DMS79 treated with DMSO at 0.1 percent for 48 hours (cell line): ENCODE results near the gene SSTR3.
"Not testable (repeated sequence)": the region's sequence is repeated elsewhere in the genome, so short reads cannot be mapped to it uniquely, and the experiment has no call there.

Source experiments
- DNase-seq: peaks from one replicate; lab custom pipeline; 2025; lab: John Stamatoyannopoulos, UW

SSTR3 gene

DNA sequence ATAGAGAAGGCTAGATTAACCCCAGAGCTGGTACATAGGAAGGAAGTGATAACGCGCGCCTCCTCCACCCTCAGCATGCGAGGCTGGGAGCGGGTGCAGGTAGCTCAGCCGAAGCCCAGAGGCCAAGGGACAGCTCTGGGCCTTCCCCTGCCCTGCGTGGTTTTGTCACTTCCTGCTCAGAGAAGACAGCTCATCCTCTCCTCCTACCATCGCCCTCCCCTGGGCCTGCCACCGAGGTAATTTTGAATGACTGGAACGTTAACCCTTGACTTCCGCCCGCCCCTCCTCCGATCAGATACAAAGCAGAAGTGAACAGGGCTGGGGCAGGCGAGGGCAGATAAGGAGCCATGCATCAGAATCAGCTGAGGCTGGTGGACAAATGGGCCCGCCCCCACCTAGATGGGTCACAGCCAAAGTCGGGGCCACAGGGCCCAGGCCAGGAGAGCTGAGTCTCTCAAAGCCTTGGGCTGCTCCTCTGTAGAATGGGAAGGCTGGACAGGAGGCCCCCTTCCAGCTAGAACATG, 30.2 kb upstream of the SSTR3 start:
- no peak for DNase-seq

DNA sequence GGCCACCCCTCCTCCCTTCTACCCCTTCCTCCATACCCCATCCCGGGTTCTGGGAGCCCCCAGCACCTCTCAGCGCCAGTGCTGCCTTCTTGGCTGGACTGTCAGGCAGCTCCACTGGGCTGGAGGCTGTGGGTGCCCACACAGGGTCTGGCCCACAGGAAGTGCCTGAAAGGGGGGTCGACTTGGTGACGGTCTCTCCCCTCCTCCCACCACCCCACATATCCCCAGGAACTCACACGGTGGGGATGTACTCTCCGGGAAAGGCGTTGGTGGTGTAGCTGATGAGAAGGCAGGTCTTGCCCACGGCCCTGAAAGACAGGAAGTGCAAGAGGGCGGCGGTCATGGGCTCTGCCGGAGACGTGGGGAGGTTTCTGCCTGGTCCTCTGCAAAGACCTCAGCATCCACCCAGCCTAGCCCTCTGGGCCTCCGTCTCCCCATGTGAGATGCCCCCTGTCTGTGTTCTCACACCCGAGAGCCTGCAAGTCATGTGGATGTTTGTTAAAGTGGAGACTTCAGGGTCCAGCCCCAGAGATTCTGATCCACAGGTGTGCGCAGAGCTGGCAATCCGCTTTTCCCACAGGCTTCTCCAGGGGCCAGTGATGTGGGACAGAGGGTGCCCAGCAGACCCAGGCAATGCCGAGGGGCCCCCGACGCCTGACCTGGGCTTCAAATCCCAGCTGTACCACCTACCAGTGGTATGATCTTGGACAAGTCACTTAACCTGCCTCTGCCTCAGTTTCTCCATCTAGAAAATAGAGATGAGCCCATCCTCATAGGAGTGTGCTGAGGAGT, 29.3 kb upstream of the SSTR3 start:
- no peak for DNase-seq

DNA sequence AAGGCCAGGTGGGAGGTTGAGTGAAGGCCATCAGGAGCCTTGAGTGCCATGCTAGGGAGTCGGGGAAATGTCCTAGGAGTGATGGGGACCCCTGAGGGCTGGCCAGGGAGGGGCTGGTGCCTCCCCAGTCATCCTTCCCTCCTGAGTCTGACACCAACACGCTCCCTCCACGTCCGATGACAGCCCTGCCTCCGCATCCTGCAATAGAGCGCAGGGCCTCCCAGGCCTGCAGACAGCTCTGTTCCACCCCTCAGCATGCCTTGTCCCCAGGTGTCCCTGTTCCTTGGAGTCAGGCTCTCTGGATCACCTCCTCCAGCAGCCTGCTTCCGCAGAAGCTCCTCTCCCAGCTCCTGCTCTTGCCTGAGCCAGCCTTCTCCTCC, 28.7 kb upstream of the SSTR3 start:
- no peak for DNase-seq

DNA sequence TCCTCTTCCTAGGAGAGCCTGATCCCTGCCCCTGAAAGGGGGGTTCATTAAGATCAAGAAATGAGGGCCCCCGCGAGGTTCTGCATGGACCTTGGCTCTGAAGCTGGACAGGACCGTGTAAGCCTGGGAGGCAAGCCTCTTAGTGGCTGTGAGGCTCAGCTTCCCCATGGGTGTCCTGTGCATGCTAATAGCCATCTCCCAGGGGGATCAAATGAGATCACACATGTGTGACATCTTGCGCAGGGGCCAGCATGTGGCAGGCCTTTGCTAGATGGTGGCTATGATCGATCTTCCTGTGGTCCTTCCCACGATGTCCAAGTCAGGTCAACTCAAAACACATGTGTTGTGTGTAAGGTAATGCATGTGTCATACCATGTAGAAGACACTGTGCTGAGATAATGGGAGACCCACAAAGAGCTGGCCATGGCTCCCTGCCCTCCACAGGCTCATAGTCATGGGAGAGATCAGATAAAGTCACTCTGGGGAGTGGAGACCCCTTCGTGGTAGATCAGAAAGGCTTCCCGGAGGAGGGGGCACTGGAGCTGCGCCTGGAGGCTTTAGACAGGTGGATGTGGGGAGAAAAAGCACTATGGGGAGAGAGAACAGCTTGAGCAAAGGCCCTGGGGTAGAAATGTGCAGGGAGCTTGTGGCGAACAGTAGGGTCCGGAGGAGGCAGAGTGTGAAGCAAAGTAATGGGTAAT, 28.1 kb upstream of the SSTR3 start:
- DNase-seq = no peak

DNA sequence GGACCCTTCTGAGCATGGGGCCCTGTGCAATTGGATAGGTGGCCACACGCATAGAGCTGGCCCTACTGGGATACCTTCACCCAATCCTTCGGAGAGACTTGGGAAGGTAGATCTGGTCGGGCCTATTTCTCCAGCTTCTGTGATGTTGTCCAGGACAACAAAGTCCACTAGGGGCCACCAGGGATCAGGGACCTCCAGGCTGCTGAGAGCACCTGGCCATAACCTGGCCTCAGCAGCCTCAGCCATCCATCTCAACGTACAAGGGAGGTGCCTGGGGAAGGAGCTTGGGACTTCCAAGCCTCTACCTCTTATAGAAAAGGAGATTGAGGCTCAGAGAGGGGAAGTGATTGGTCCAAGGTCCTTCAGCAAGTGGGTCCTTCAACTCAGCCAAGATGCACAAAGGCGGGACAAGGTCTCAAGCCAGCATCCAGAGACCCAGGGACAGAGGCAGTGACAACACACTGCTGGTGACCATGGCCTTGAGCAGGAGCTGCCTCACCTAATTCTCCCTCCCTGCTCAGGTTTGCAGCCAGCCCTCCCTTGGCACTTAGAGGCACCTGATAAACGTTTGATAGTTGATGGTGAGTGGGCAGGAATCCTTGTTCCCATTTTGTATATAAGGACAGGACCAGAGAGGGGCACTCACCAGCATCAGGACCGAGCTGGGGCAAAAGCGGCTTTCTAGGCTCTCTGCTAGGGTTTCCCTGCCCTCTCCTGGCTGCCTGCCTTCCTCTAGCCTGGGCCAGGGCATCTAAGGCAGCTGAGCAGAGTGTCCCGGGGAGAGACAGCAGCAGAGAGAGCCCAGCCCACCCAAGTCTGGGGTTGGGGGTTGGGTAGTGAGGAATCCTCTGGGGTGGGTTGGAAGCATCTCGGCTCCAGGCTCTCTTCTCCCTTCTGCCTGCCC, 27.3 kb upstream of the SSTR3 start:
- DNase-seq = no peak

DNA sequence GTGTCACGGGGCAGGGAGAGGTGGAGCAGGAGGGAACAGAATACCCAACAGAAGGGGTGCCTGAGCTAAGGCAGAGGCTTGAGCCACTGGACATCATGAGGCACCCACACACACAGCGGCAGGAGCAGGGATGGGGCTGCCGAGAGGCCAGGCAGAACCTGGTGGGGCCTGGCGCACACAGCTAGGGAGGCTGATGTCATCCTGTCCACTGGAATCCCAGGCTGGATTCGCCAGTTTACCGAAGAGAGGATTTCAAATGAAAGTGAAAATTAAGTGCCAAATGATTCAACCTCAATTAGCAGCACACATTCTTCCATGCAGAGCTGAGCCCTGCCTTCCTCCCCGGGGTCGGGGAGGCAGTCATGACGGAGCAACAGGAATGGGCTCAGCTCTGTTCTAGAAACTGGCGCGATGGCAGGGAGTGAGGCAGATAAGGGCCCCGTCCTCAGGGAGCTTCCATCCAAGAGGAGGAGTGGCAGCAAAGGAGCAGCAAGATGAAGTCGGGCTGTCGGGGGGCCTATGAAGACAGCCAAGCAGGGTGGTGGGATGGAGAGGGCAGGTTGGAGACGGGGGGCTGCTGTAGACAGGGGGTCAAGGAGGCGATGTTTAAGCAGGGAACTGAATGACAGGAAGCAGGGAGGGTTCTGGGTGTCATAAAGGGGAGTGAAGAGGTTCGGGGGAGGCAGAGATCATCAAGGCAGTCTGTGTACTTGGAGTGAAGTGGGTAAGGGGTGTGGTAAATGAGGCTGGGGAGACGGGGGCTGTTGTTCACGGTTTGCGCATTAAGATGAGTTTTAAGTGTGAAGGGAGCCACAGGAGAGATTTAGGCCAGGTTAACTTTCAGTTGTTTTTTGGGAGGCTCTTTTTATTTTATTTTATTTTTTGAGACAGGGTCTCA, 25.3 kb upstream of the SSTR3 start:
- no peak for DNase-seq

DNA sequence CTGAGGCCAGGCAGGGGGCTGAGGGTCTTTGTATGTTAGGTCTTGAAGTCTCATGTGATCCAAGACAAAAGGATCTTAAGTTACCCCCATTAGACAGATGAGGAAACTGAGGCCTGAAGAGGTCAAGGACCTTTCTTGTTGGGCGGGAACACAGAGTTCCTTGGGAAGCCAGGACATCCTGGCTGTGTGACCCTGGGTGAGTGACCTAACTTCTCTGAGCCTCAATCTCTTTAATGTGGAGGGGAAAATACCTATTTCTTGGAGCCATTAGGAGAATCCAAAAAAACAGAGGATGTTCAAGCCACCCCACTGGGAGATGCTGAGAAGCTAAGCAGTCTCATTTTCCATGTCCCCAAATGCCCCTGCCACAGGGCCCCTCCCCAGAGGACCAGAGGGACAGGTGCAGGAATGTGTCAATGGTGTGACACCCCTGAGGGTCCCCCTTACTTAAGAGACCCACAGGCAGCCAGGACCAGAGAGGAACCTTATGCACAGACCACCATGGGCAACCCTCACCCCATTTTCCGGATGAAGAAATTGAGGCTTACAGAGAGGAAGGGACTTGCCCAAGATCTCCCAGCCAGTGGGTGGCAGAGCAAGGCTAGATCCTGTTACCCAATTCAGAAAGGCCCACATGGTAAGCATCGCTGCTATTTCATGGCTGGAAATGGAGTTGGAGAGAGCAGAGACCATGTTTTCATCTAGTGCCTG, 23.8 kb upstream of the SSTR3 start:
- DNase-seq = no peak

DNA sequence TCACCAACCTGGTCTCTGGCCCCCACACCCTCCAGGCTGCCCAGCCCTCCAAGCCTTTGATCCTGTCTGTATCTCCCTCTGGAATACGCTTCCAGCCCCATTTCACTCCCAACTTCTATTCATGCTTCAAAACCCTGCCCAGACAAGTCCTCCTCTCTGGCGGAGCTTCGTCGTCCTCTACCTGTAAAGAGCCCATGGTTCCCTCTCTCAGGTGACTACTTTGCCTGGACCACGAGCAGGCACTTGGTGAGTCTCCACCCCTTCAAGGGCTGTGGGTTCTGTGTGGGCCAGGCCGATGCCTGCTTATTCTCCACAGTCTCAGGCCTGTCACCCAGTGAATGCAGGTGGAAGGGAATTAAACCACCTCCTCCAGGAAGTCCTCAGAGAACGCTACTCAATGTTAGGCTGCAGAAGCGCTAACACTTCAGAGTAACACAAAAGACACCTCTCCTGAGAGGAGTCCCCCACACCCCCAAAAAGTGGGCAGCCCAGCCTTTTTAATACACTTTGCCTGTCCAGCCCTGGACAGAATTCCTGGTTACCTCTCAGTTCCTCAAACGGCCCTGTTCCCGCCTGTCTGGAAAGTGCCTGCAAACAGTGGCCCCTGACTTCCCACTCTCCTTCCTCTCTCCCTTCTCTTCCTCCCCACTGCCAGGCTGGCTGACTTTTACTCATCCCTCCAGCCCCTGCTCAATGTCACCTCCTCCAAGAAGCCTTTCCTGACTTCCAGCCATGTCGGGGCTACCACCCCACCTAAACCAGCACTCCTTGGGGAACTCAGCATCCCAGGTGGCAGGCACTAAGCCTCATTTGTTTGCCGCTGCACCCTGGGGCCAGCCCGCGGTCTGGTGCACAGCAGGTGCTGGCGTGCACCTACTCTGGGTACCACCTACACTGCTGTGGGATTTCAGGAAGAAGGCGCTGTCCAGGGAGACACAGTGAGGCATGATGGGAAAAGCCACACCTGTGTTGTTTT, 22.7 kb upstream of the SSTR3 start:
- DNase-seq = no peak

DNA sequence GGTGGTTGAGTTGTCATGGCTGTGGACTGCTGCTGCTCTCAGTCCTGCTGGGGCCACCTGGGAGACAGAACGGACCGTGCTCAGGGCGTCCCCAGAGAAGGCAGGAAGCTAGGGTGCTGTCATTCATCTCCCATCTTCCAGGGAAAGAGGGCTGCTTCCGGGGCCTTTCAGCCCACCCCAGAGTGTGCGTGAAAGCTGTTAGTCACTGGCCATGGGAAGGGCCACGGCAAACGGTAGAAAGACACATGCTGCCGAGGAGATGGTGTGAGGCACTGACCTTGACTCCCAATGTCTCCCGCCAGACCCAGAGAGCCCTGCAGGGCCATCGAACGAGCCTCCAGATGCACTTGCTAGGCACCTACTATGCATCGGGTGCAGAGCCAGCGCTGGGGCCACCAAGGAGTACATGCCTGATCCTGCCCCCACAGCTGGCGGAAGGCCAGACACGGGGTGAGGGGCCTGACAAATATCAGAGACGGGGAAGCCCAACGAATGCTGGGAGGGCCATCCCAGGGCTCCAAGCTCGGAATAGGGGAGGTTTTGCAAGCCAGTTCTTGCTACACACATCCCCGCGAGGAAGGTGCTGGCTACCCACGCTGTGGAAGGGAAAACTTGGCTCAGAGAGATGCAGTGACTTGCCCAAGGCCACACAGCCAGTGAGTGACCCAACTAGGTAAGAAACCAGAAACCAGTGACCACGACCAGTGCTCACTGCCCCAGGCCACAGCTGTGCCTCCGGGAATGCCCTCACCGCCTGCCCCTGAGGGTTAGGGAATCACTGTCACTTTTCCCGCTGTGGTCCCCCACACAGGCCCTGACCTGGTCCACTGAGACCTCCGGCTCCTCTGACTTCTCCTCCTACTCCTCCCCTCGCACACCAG, 21.7 kb upstream of the SSTR3 start:
- no peak for DNase-seq

DNA sequence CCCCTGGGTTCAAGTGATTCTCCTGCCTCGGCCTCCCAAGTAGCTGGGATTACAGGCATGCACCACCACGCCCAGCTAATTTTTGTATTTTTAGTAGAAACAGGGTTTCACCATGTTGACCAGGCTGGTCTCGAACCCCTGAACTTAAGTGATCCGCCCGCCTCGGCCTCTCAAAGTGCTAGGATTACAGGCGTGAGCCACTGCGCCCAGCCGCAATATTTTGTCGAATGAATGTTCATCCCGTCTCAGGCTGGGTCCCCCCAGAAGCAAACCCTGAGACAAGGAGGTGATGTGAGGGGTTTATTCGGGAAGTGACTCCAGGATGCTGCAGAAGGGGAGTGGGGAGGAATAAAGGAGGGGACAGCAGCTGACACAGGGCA, 21.1 kb upstream of the SSTR3 start:
- DNase-seq = not testable (repeated sequence)

DNA sequence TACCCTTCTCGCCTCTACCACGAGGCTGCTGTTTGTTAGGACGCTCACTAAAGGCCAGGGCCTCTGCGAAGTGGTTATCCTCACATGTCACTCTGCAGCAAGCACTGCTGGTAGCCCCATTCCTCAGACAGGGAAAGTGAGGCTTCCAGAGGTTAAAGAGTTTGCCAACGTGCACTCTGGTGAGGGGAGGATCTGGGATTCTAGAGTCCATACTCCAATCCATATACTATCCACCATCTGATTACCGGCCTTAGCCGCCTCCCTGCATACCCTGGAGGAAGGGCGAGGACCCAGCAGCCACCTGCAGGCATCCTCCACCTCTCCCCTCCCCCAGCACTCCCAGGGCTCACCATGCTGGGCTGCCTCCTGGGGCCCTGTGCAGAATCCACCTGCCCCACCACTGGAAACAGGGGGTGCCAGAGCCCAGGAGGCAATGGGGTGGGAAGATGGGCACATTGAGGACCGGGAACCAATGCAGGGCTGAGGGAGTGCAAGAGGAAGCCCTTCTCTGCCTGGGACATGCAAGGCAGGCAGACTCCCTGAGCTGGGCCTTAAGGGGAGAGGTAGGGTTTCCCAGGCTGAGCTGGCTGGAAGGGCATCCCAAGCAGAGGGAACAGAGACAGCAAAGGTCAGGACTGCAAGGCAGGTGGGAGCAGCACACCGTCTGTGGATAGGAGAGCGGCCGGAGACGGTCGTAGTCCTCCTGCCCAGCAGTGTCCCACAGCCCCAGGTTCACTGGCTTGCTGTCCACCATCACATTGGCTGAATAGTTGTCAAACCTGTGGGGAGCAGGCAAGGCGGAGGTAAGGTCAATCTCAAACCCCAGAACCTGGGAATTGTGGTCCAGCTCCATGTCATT, 20.1 kb upstream of the SSTR3 start:
- no peak for DNase-seq

DNA sequence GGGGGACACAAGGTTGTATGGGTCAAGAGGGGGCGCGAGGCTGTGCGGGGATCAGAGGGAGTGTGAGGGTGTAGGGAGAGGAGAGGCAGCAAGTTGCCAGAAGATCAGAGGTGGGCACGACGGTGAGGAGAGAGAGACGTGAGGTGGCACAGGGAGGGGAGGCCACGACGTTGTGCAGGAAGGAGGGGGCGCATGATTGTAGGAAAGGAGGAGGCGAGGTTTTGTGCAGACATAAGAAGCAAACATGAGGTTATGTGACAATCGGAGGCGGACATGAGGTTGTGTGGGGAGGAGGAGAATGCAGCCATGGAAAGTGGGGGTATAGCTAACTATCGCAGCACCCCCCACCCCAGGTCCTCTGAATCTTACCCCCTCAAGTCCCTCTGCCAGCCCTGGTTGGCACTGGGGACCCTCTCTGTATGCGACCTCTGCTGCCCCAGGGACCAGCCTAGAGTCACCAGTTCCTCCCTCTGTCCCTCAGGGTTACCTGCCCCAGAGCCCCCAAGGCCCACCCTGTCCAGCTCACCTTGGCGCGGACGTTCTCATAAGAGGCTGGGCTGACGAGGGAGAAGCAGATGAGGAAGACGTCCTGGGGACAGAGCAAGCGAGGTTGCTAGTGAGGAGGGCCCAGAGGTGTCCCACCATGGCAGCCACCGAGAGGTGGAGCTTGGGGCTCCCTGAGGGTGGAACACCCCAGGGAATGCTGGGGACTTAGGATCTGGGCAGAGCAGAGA, 19.3 kb upstream of the SSTR3 start:
- DNase-seq = no peak

DNA sequence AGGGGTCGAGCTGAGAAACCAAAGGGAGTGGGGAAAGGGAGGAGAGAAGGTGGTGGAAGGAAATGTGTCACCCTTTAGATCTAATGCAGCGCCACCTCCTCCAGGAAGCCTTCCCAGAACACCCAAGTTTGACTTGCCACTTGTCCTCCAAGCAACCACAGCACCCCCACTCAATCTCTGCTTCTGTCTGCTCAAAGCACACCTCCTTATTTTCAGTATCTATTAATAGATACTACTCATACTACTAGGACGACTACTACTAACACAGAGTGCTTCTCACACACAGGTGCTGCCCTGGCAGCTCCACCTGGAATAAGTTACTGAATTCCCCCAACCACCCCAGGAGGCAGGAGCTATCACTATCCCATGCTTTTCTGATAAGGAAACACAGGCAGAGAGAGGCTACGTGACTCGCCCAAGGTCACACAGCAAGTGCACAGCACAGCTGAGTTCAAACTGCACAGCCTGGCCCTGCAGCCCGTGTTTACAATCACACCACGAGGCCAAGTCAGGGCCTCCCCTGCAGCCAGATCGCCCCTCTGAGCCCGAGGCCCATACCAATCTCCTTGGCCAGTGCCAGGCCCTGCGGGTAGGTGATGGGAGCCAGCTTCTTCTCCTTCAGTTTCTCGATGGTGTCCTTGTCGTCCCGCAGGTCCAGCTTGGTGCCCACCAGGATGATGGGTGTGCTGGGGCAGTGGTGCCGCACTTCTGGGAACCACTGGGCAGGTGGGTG, 18.6 kb upstream of the SSTR3 start:
- DNase-seq = no peak

DNA sequence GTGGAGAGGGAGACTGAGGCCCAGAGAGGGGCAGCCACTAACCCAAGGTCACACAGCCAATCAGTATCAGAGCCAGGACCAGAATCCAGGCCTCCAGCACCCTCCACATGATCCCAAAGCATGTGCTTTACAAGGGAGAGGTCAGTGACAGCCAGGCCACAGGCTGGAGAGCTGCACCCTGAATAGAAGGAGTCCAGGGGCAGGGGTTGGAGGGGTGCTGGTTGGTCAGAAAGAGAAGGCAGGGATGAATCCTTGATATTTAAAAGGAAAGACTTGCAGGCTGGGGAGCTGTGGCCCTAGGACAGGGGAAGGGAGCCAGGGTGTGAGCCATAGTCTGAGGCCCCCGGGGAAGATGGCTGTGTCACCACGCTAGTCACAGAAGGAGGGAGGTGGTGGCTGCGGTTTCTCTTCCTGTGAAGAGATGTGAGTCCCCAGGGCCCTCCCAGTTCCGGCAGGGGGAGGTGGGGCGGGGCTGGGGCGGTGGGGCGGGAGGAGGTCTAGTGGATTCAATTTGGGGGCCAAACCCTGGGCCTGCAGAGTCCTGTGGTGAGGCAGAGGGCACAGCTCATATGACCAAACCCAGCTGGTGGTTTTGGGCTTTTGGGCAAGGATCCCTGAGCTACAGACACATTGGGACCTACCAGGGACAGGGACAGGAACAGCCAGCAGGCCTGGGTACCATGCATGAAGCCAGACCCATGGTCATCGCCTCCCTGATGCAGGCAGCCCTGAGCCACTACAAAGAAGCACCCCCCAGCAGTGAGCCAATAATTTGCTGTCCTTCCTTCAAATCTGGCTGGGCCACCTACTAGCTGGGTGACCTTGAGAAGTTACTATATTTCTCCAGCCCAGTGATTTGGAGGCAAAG, 17.8 kb upstream of the SSTR3 start:
- no peak for DNase-seq
